Endodermal cell (in vitro differentiated cells): ENCODE data around the gene CCDC171. TPM values are rescaled to one million over a fixed set of nuclear protein-coding genes. Genes with fewer than 3 reads are reported as not detected.

Experiments
- DNase-seq: peaks from one replicate; pipeline ENCODE4 v3.0.0-alpha.2; 2017
- H3K27ac ChIP-seq: 2 replicates; pipeline ENCODE4 v1.5.1; 2013; ENCODE audit warnings: mild to moderate bottlenecking, low read depth, low read length, moderate library complexity
- H3K27me3 ChIP-seq: 2 replicates; pipeline ENCODE4 v1.6.1; 2013; ENCODE audit warnings: mild to moderate bottlenecking, low read length, moderate library complexity; ENCODE audit not compliant: insufficient read depth, control insufficient read depth, poor library complexity, severe bottlenecking
- H3K36me3 ChIP-seq: 2 replicates; pipeline ENCODE4 v1.7.0; 2013; ENCODE audit warnings: mild to moderate bottlenecking, low read length, moderate library complexity; ENCODE audit not compliant: control insufficient read depth, insufficient read depth
- H3K4me1 ChIP-seq: one replicate; pipeline ENCODE4 v1.7.0; 2013; ENCODE audit warnings: low read length; ENCODE audit not compliant: control insufficient read depth, insufficient read depth
- H3K4me3 ChIP-seq: 2 replicates; pipeline ENCODE4 v1.5.1; 2013; ENCODE audit warnings: mild to moderate bottlenecking, low read length, moderate library complexity
- H3K9ac ChIP-seq: 2 replicates; pipeline ENCODE4 v1.6.1; 2013; ENCODE audit warnings: mild to moderate bottlenecking, low read length, moderate library complexity; ENCODE audit not compliant: poor library complexity, severe bottlenecking; ENCODE audit errors: extremely low read depth
- H3K9me3 ChIP-seq: 2 replicates; pipeline ENCODE4 v1.6.1; 2013; ENCODE audit warnings: mild to moderate bottlenecking, low read length, moderate library complexity; ENCODE audit not compliant: control insufficient read depth
- H3K27ac Mint-ChIP-seq: 2 replicates; pipeline ENCODE4 v1.8.0; 2020; ENCODE audit warnings: mixed read lengths
- H3K27me3 Mint-ChIP-seq: 2 replicates; pipeline ENCODE4 v1.8.0; 2021; ENCODE audit warnings: mild to moderate bottlenecking, mixed read lengths; ENCODE audit not compliant: insufficient read depth
- H3K36me3 Mint-ChIP-seq: 2 replicates; pipeline ENCODE4 v1.8.0; 2020; ENCODE audit warnings: low read depth, mixed read lengths
- H3K4me1 Mint-ChIP-seq: 2 replicates; pipeline ENCODE4 v1.8.0; 2020; ENCODE audit warnings: mixed read lengths
- H3K4me3 Mint-ChIP-seq: 2 replicates; pipeline ENCODE4 v1.8.0; 2020; ENCODE audit warnings: mild to moderate bottlenecking, moderate library complexity, mixed read lengths
- H3K9me3 Mint-ChIP-seq: 2 replicates; pipeline ENCODE4 v1.8.0; 2020; ENCODE audit warnings: mild to moderate bottlenecking, mixed read lengths
- WGBS, 2 experiments: methylation state at CpG; one replicate each; pipeline versions ENCODE4 v1.1.5 to v1.1.7; 2013; ENCODE audit warnings: missing lambda C conversion rate in 2 of 2, mixed read lengths in 1 of 2; ENCODE audit not compliant: insufficient coverage in 1 of 2, insufficient read length in 1 of 2; 5-methylcytosine and 5-hydroxymethylcytosine counted together
- total RNA-seq, 2 donors: library from RNA; stranded (reverse); fragmentation: NEBNext Ultra II Directional in 1 of 2; extraction: Animal tissue kit (Norgen Biotek cat#: 25700) in 1 of 2; gene quantifications; 2 replicates in 1 of 2; 3 replicates in 1 of 2; pipeline ENCODE4 v1.2.1, GENCODE V29; 2021
- TF ChIP-seq, protein P1 (sequence below): fragments of 200-600 bp; sonication (generic); conservative IDR thresholded peaks from 2 replicates; pipeline ENCODE4 v1.5.0; 2021; ENCODE audit warnings: antibody characterized with exemption, mild to moderate bottlenecking

The CCDC171 gene
- total RNA-seq, 2 donors from 2014 or later: 6.3 to 6.8 TPM

DNA sequence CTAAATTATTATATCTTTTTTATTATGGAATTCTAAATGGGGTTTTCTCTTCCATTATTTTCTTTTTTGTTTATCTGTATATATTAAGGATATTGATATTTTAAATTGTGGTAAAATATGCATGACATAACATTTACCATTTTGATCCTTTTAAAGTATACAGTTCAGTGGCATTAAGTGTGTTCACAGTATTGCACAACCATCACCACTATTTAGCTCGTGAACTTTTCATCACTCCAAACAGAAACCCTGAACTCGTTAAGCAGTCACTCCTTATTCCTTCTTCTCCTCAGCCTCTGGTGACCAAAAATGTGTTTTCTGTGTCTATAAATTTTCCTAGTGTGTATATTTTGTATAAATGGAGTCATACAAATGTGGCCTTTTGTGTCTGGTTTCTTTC lies 188.2 kb downstream of the CCDC171 start:
- no peak overlapping the region for H3K4me3 ChIP-seq
- no peaks in the 10 kb centered on the region for H3K27me3 Mint-ChIP-seq
- TF ChIP-seq, protein P1, sequence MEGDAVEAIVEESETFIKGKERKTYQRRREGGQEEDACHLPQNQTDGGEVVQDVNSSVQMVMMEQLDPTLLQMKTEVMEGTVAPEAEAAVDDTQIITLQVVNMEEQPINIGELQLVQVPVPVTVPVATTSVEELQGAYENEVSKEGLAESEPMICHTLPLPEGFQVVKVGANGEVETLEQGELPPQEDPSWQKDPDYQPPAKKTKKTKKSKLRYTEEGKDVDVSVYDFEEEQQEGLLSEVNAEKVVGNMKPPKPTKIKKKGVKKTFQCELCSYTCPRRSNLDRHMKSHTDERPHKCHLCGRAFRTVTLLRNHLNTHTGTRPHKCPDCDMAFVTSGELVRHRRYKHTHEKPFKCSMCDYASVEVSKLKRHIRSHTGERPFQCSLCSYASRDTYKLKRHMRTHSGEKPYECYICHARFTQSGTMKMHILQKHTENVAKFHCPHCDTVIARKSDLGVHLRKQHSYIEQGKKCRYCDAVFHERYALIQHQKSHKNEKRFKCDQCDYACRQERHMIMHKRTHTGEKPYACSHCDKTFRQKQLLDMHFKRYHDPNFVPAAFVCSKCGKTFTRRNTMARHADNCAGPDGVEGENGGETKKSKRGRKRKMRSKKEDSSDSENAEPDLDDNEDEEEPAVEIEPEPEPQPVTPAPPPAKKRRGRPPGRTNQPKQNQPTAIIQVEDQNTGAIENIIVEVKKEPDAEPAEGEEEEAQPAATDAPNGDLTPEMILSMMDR: no peak
- H3K36me3 ChIP-seq: no peaks in the 10 kb centered on the region
- no peaks in the 10 kb centered on the region for H3K27me3 ChIP-seq
- no peak overlapping the region for H3K4me3 Mint-ChIP-seq
- H3K27ac ChIP-seq: no peak overlapping the region
- no peak overlapping the region for H3K27ac Mint-ChIP-seq
- H3K4me1 Mint-ChIP-seq: no peaks in the 10 kb centered on the region
- H3K9me3 Mint-ChIP-seq: no peaks in the 10 kb centered on the region
- no peaks in the 10 kb centered on the region for H3K9me3 ChIP-seq
- H3K36me3 Mint-ChIP-seq: no peaks in the 10 kb centered on the region
- 89% methylated on average over 1 of the region's 2 CpGs; no CpG with 5 or more reads in 1 of the 2 experiments for WGBS, 2 experiments
- no peak overlapping the region for H3K9ac ChIP-seq
- no peaks in the 10 kb centered on the region for H3K4me1 ChIP-seq
- no peak for DNase-seq

DNA sequence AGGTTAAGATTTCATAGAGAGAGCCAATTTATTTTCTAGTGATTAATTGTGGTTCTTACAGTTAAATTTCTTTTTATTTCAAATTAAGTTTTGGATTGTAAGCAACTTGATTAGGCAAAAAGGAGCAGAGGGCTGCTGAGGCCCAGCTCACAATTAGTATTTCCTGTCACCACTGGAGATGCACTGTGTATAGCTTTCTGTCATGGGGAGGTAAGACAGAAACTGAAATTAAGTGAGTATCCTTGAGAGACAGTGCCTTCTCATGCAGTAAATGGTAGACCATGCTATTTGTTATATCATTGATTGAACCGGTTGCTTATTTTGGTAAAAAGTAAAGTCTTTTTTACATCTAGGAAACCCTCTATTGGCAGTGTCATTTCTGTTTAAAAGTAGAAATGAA lies 190.7 kb downstream of the CCDC171 start:
- no peaks in the 10 kb centered on the region for H3K4me1 ChIP-seq
- no peaks in the 10 kb centered on the region for H3K36me3 ChIP-seq
- H3K9me3 ChIP-seq: no peaks in the 10 kb centered on the region
- WGBS, 2 experiments: 89 to 100% methylated on average over 1 of the region's 1 CpG
- Mint-ChIP-seq H3K27ac (no peak overlapping the region), H3K9me3 (no peaks in the 10 kb centered on the region), H3K4me3 (no peak overlapping the region), H3K4me1 (no peaks in the 10 kb centered on the region), H3K27me3 (no peaks in the 10 kb centered on the region), H3K36me3 (peaks cover 9% of the 10 kb centered on the region)
- no peaks in the 10 kb centered on the region for H3K27me3 ChIP-seq
- H3K27ac ChIP-seq: no peak overlapping the region
- DNase-seq: no peak
- H3K9ac ChIP-seq: no peak overlapping the region
- no peak overlapping the region for H3K4me3 ChIP-seq
- TF ChIP-seq, protein P1: no peak

DNA sequence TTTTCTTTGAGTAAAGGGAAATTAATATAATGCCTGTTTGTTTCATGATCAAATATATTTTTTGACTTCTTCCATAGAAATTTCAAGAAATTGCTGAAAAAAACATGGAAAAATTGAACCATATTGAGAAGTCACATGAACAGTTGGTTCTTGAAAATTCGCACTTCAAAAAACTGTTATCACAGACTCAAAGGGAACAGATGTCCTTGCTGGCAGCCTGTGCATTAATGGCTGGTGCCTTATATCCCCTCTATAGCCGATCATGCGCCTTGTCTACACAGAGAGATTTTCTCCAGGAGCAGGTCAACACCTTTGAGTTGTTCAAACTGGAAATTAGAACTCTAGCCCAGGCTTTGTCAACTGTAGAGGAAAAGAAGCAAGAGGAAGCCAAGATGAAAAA lies 191.4 kb downstream of the CCDC171 start:
- Mint-ChIP-seq H3K4me1 (no peaks in the 10 kb centered on the region), H3K9me3 (no peaks in the 10 kb centered on the region), H3K27me3 (no peaks in the 10 kb centered on the region), H3K36me3 (peaks cover 9% of the 10 kb centered on the region), H3K27ac (no peak overlapping the region), H3K4me3 (no peak overlapping the region)
- Histone ChIP-seq H3K4me3 (no peak overlapping the region), H3K27me3 (no peaks in the 10 kb centered on the region), H3K9ac (no peak overlapping the region), H3K9me3 (no peaks in the 10 kb centered on the region), H3K36me3 (no peaks in the 10 kb centered on the region), H3K27ac (no peak overlapping the region), H3K4me1 (no peaks in the 10 kb centered on the region)
- no peak for DNase-seq
- 94 to 100% methylated on average over 3 of the region's 3 CpGs for WGBS, 2 experiments
- TF ChIP-seq, protein P1: no peak
